Tibial nerve (tissue), 4 donors: ENCODE data around the gene SLC12A7. TPM values are rescaled to one million over a fixed set of nuclear protein-coding genes. Genes with fewer than 3 reads are reported as not detected.

Experiments used
- DNase-seq, 2 donors: peaks; one replicate each; pipeline ENCODE4 v3.0.0-alpha.2; 2019; ENCODE audit warnings: low spot score in 2 of 2
- H3K27ac ChIP-seq, 4 donors: fragments of 200-600 bp; sonication (generic) in 3 of 4; one replicate each; pipeline ENCODE4 v1.5.1; 2017 to 2019; ENCODE audit warnings: mild to moderate bottlenecking in 1 of 4
- H3K27me3 ChIP-seq, 2 donors: fragments of 200-600 bp; sonication (generic) in 1 of 2; one replicate each; pipeline versions ENCODE4 v1.5.1 to v1.6.0; 2017 to 2019
- H3K36me3 ChIP-seq, 3 donors: fragments of 200-600 bp; sonication (generic); one replicate each; pipeline ENCODE4 v1.5.1; 2018 to 2019
- H3K4me1 ChIP-seq, 4 donors: fragments of 200-600 bp; sonication (generic) in 3 of 4; one replicate each; pipeline ENCODE4 v1.5.1; 2017 to 2019
- H3K4me3 ChIP-seq, 4 donors: fragments of 200-600 bp; sonication (generic) in 3 of 4; one replicate each; pipeline ENCODE4 v1.5.1; 2017 to 2019; ENCODE audit warnings: mild to moderate bottlenecking in 1 of 4, moderate library complexity in 1 of 4
- H3K9me3 ChIP-seq, 4 donors: fragments of 200-600 bp; sonication (generic) in 3 of 4; one replicate each; pipeline ENCODE4 v1.5.1; 2017 to 2019
- CTCF ChIP-seq, 5 experiments: fragments of 200-600 bp in 3 of 5; fragments of 450-650 bp in 2 of 5; sonication (generic) in 3 of 5; IDR thresholded peaks; one replicate each; pipeline ENCODE4 v1.5.1; 2016 to 2019; ENCODE audit warnings: antibody characterized with exemption in 5 of 5, mild to moderate bottlenecking in 3 of 5, moderate library complexity in 2 of 5
- EP300 ChIP-seq, 2 donors: sonication (generic); formaldehyde crosslinking; IDR thresholded peaks; one replicate each; pipeline ENCODE4 v1.6.1; 2017; ENCODE audit warnings: antibody characterized with exemption in 2 of 2, mild to moderate bottlenecking in 1 of 2
- POLR2A ChIP-seq, 2 donors: fragments of 450-650 bp; IDR thresholded peaks; one replicate each; pipeline ENCODE4 v1.6.1; 2017; ENCODE audit warnings: antibody characterized with exemption in 2 of 2, mild to moderate bottlenecking in 2 of 2, moderate library complexity in 2 of 2
- WGBS, 2 donors: methylation state at CpG; one replicate each; pipeline ENCODE4 v1.1.5; 2018; 5-methylcytosine and 5-hydroxymethylcytosine counted together
- total RNA-seq, 4 donors: library from RNA; depleted of rRNA; stranded (reverse); fragments of >200 nt; gene quantifications; one replicate each; pipeline ENCODE4 v1.1.0, GENCODE V29; 2016

SLC12A7 gene
- total RNA-seq, 4 donors from 2014 or later: 11.4 to 39.3 (median 18.8) TPM

- Histone ChIP-seq H3K4me1 (peaks cover 0 to 5% (median 0%) of the 10 kb centered on the region in 4 donors), H3K9me3 (no peaks in the 10 kb centered on the region), H3K27me3 (peaks cover 0 to 15% of the 10 kb centered on the region in 2 donors), H3K36me3 (no peaks in the 10 kb centered on the region), H3K4me3 (no peak overlapping the region), H3K27ac (no peak overlapping the region)
- 35 to 81% methylated on average over 4 to 8 of the region's 19 CpGs for WGBS, 2 donors
- no peak for TF ChIP-seq CTCF (IDR thresholded peaks at IDR 0.05)
- no peak for TF ChIP-seq EP300 (IDR thresholded peaks at IDR 0.05)
- no peak for TF ChIP-seq POLR2A (IDR thresholded peaks at IDR 0.05)
- no peak for DNase-seq
Measured at GRCh38 chr5:1016036-1016435, 95.8 kb downstream of the SLC12A7 start.

- TF ChIP-seq POLR2A (IDR thresholded peaks at IDR 0.05) (no peak), CTCF (IDR thresholded peaks at IDR 0.05) (no peak), EP300 (IDR thresholded peaks at IDR 0.05) (no peak)
- H3K4me1 ChIP-seq: peaks cover 0 to 5% (median 0%) of the 10 kb centered on the region in 4 donors
- no peak for DNase-seq
Measured at GRCh38 chr5:1015507-1015906, 96.4 kb downstream of the SLC12A7 start.

GRCh38 chr5:1014781-1015221 is 97.1 kb downstream of the SLC12A7 start:
- no peak overlapping the region for H3K4me3 ChIP-seq
- H3K36me3 ChIP-seq: no peaks in the 10 kb centered on the region
- 83 to 96% methylated on average over 10 to 17 of the region's 17 CpGs for WGBS, 2 donors
- H3K27ac ChIP-seq: no peak overlapping the region
- TF ChIP-seq CTCF (IDR thresholded peaks at IDR 0.05): no peak
- no peak for TF ChIP-seq EP300 (IDR thresholded peaks at IDR 0.05)
- no peak for TF ChIP-seq POLR2A (IDR thresholded peaks at IDR 0.05)
- H3K9me3 ChIP-seq: no peaks in the 10 kb centered on the region
- H3K4me1 ChIP-seq: peaks cover 0 to 11% (median under 1%) of the 10 kb centered on the region in 4 donors
- no peak for DNase-seq
- peaks cover 0 to 28% of the 10 kb centered on the region in 2 donors for H3K27me3 ChIP-seq

More at GRCh38 chr5:1015507-1015906, 96.4 kb downstream of the SLC12A7 start:
- Histone ChIP-seq H3K9me3 (no peaks in the 10 kb centered on the region), H3K36me3 (no peaks in the 10 kb centered on the region), H3K27ac (no peak overlapping the region), H3K4me3 (no peak overlapping the region), H3K27me3 (peaks cover 0 to 21% of the 10 kb centered on the region in 2 donors)
- WGBS, 2 donors: 86 to 92% methylated on average over 7 to 9 of the region's 10 CpGs

GRCh38 chr5:1014346-1014745 is 97.5 kb downstream of the SLC12A7 start:
- H3K27ac ChIP-seq: no peak overlapping the region
- no peak overlapping the region for H3K4me3 ChIP-seq
- H3K9me3 ChIP-seq: no peaks in the 10 kb centered on the region
- WGBS, 2 donors: 92 to 96% methylated on average over 14 of the region's 14 CpGs
- peaks cover 0 to 16% (median 3%) of the 10 kb centered on the region in 4 donors for H3K4me1 ChIP-seq
- H3K36me3 ChIP-seq: no peaks in the 10 kb centered on the region
- no peak for DNase-seq
- TF ChIP-seq POLR2A (IDR thresholded peaks at IDR 0.05): no peak
- no peak for TF ChIP-seq CTCF (IDR thresholded peaks at IDR 0.05)
- no peak for TF ChIP-seq EP300 (IDR thresholded peaks at IDR 0.05)
- peaks cover 0 to 32% of the 10 kb centered on the region in 2 donors for H3K27me3 ChIP-seq

- no peaks in the 10 kb centered on the region for H3K9me3 ChIP-seq
- no peaks in the 10 kb centered on the region for H3K36me3 ChIP-seq
- peaks cover 2 to 35% of the 10 kb centered on the region in 2 donors for H3K27me3 ChIP-seq
- H3K27ac ChIP-seq: no peak overlapping the region
- H3K4me3 ChIP-seq: no peak overlapping the region
- WGBS, 2 donors: 77 to 83% methylated on average over 3 of the region's 3 CpGs
- no peak for DNase-seq
- H3K4me1 ChIP-seq: peaks cover 0 to 20% (median 8%) of the 10 kb centered on the region in 4 donors
- no peak for TF ChIP-seq EP300 (IDR thresholded peaks at IDR 0.05)
Measured at GRCh38 chr5:1013948-1014301, 97.9 kb downstream of the SLC12A7 start.
